ENCODE measurements around the gene HOXB8.
A peak's percentile ranks its signal among the peaks of the same experiment; 100 is the strongest.

Gene HOXB8

DNA sequence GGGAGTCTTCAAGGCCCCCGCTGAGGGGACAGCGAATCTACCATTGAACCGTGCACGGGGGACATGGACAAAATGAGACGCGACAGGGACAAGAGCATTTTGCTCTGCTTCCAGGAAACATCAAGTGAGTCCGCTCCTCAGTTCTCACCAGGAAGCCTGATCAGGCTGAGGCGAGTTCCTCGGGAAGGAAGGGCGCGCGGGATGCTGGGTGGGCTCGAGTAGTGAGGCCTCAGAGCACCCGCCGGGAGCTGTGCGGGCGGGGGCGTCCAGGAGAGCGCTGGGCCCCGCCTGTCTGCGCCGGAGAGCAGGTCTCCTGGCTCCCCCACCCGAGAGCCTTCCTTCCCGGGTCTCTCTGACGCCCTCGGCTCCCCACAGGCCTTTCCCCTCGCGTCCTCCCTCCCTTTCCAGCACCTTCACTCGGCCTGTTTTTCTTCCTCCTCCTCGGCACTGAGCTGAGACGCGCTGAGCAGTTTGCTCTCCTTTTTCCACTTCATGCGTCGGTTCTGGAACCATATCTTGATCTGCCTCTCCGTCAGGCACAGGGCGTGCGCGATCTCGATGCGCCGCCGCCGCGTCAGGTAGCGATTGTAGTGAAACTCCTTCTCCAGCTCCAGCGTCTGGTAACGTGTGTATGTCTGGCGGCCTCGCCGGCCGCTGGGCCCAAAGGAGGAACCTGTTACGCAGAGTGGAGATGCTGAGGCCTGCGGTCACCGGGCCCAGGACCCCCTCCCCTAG is 18.9 kb downstream of the HOXB8 start:
- DNase-seq, result no peak

DNA sequence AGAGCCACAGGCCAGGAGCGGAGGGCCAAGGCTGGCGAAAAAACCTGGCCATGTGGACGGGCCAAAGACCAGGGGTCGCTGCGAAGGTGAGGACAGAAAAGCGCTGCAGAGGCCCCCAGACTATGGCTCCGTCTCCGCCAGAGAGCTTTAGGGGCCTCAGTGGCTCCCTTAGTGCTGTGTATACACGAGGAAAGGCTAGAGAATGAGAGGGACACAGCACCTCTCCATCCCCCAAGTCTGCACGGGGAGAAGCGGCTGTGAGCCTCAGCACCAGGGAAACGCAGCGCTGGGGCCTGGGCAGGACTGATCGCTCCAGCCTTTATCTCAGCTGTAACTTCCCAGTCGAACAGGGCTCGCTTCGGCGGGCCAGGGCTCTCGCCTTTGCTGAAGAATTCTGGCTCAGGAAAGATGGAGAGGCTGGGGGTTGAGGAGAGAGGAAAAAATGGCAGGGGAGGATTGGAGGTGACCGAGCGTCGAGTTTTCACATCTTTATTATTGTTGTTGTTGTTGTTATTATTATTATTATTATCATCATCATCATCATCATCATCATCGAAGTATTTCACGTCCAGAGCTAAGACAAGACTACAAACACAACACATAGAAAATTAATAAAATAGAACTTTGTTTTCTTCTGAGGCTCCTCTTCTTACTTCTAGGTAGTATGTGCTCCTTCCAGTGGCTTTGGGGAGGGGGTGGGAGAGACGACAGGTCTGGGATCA is 19.7 kb downstream of the HOXB8 start:
- DNase-seq, result no peak

DNA sequence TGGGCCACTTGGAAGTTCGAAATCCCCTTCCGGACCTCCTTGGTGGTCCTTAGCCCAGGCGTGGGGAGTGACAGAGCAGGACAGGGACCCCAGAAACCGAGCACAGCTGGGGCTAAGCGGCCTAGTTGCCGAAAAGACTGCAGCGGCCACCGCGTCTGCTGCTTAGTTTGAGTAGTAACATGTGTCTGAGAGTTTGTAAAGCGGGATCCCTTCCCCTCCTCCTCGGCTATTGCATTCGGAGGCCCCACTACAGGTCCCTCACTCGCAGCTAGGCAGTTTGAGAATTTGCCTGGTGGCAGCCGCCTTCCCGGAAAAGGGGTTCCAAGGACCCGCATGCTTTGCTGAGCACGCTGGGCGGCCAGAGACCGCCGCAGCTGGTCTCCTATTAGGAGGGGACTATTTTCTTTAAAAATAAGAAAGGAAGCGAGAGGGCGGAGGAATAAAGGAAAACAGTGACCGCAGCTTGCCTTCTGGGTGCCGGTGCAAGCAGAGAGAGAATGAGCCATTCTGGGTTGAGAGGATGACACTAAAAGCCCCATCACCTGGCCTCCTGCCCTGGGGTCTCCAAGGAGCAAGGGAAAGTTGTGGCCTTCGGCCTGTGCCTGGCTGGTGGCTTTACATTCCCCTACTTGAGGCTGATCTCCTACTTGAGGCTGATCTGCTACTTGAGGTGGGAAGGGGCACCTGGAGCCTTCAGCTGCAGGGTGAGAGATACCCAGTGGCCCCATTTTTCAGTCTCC is 20.4 kb downstream of the HOXB8 start:
- DNase-seq, result no peak

DNA sequence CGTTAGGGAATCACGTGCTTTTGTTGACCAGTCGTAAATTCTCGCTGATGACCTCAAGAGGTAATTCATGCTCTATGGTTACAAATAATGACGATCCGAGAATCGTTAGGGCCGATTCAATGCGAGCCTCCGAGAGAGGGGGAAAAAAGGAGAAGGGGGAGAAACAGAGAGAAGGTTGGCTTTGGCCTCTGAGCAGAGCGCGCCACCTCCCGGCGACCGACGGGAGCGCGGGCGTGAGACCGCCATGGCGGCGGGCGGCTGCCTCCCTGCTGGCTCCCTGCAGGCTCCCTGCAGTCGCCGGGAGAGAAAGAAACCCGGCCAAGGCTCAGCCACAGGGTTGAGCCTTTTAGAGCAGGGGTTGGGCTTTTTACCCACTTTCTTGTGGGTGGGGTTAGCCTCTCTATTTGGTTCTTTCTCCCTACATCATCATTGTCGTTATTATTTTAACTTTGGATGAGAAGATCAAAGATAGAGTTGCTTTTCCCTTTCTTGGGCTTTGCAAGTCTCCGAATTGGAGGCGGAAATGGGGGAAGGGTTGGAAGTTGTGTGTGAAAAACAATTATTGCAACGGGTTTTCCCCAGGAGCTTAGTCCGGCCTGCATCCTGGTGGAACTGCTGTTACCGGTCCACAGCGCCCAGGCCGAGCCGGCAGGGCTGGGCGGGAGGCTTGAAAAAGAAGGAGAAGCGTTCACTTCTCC is 21.1 kb downstream of the HOXB8 start:
- DNase-seq, result peak; percentile 87

DNA sequence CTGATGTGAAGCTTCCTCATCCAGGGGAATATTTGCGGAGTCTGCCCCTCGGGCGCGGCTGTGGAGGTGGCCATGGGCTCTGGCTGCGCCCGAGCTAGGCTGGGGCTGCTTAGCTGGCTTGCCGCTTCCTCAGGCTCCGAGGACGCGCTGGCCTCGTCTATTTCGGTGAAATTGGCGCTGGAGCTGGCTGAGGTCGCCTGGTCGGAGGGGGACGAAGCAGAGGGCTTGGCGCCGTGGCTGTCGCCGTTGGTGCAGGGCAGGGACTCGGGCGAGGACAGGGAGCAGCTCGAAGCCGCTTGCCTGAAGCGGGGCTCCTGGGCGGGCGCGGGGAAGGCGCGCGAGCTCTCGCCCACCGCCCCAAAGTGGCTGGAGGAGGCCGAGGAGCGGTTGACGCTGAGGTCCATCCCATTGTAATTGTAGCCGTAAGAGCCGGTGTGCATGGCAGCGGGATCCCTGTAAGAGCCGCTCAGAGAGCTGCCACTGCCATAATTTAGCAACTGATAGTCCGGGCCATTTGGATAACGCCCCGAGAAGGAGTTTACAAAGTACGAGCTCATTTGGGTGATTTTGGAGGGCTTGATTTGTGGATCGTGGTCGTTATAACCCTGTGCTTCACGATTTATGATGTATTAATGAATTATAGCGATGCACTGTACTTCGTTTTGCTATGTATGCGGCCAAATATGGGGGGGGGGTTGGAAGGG is 21.8 kb downstream of the HOXB8 start, which contains the start of gene HOXB5:
HOXB5 (minus strand) TSS at position 654 of the 704 bp plus-strand sequence; CDS start at position 557, 97 bp downstream.
- DNase-seq, result no peak

DNA sequence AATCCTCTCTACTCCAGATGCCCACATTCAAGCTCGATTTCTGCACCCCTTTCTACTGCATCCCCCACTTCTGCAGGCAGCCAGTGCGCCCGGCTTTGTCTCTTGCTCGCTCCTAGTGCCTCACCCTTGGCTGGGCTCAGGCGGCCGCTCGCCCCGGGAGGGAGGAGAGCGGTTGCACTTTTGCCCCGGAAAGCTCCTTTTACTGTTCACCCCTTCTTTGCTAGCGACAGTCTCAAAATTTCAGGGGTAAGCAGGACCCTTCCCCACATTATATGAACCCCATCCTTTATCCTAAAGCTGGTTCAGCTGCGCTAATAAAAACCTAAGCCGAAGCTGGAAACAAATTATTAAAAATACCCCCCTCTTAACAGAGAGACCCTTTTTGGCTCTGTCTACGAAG is 22.5 kb downstream of the HOXB8 start:
- no peak for DNase-seq

DNA sequence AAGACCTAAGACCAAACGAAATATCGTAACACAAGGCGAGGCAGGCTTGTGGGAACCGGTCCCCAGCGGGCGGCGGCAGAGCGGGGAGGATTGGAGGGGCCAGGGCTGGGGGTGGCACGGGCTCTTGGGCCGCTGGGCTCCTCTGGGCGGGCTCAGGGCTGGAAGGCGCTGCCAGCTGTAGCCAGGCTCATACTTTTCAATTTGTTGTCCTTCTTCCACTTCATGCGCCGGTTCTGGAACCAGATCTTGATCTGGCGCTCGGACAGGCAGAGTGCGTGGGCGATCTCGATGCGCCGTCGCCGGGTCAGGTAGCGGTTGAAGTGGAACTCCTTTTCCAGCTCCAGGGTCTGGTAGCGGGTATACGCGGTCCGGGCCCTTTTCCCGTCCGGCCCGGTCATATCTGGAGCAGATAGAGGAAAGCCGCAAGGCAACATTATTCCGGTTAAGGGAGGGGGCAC is 23.0 kb downstream of the HOXB8 start:
- no peak for DNase-seq

DNA sequence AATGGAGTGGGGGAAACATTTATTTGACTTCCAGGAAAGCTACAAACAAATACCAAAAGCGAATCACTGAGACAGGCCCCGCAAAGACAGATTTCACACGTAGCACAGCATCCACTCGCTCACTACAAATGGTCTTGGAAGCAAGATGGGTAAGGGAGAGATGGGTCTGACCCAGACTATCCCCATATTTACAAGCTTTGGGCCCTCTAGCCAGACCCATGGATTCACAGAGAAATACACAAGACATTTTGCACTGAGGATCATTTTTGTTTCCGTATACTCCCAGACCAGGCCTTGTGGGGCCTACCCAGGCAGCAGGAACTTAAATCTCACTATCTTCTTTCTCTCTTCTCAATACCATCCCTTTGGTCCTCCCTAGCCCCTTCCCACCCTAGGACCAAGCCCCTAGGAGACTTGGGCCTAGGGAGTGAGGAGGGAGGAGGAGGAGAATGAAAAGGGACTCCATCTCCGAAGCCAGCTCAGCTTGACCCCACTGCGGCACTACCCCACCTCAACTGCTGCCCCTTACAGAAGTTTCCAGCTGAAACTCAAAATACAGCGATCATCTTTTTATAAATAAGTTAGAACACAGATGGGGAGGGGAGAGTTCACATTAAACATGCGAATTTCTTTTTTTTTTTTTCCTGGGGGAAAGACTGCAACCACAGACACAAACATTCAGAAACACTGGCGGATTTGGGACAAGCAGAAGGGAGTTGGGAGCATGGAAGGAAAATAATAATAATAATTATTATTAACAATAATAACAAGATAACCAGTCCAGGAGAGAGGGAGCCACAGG is 23.6 kb downstream of the HOXB8 start:
- no peak for DNase-seq

DNA sequence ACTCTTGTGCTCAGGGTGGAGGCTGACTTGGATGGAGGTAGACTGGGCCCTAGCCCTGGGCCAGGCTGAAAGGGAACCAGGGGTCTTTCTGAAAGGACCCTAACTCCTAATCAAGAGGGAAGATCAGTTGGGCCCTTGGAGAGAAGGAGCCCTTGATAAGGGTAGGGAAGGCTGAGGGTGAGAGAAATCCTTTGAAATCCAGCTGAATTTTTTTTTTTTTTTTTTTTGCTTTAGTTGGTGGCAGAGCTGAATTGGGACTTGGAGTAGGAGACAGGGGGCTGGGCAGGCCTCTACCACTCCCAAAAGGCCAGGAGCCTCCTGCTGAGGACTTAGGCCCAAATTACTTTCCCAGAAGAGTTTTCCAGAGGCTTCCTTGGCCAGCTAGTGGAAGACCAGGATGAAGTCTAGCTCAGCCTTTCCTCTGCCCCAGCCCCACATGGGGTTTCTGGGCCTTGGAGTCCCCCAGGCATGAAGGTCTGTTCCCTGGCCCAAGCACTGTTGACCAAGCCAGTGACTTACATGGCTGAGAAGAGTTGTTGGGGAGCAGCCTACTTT is 24.4 kb downstream of the HOXB8 start:
- DNase-seq, result no peak

DNA sequence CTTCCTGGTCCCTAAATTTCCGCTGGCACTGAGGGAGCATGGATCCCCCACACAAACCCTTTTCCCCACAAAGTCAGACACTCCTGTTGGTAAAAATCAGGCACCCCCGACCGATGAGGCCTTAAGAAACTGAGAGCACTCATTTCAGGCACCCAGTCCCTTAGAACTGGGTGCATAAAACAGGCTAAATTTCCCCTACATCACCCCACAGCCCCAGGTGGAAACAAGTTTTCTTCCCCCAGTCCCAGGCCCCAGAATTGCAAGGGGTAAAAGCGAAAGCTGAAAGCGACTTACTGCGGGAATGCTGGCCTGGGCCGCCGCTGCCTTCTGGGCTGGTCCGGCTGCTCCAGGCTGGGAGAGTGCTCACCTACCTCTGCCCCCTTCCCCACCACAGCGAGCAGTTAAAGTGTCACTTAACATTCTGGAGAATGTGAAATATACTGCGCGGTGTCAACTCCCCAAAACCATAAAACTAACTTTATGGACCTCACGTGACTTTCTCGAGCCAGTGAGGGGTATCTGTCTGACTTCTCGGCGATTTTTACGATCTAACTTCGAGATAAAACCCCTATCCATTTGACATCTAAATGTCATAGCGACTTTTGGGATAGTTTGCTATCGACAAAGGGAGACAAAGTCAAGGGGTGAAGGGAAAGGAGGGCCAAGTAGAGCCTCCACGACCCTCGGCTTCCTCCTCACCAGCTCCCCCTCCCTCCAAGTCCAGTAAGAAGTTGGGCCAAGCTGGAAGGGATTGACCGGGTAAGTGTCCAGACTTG is 25.1 kb downstream of the HOXB8 start, which contains the start of gene HOXB3:
HOXB3 (minus strand) TSS at position 411 of the 776 bp plus-strand sequence. CDS start 37,767 bp downstream, outside the sequence.
- DNase-seq, result no peak

DNA sequence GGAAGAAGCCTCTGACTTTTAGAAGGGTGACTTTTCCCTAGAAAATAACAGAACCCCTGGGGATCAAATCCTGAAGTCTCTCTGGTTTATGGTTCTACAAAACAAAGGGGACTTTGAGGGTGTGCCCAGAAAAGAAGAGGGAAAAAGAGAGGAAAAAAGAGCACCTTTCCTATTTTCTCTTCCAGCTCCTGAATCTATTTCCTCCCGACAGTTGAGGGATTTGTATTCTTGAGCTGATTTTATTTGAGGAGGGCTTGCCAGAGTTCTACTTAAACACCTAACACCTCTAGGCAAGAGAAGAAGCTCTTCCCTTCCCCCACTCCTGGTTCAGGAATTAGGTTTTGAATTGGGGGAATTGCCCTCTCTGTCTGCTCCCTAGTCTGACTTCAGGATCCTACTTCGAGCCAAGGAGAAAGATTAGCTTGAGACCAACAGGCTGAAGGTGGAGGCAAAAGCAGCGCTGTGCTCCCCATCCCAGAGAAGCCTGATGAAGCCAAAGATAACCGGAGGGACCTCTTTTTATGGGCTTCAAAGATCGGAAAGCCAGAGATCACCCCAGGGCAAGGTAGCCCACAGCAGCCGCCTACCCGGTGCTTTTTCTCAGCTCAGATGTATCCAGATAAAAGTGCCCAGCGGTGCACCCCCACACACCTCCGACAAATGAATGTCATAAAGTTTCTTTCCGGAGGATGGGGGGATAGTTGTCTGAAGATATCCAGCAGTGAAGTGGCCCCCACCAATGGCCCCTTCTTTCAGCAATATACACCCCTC is 25.8 kb downstream of the HOXB8 start:
- no peak for DNase-seq

DNA sequence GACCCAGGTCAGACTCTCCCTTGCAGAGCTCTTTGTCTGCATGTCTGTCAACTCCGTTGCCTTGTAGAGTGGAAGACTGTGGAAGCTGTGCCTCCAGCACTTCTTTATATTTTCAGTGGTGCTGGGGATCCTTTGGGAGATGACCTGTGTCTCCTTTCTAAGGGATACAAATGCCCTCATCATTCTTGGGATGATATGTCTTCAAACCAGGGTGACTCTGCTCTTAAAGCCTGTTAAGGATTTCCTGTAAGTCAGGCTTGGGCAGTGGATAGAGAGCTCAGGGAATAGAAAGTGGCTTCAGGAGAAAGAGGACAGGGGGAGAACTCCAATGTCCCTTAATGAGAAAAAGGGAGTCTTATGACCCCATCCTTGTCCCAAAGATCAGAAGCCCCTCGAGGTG is 26.6 kb downstream of the HOXB8 start:
- DNase-seq, result no peak

DNA sequence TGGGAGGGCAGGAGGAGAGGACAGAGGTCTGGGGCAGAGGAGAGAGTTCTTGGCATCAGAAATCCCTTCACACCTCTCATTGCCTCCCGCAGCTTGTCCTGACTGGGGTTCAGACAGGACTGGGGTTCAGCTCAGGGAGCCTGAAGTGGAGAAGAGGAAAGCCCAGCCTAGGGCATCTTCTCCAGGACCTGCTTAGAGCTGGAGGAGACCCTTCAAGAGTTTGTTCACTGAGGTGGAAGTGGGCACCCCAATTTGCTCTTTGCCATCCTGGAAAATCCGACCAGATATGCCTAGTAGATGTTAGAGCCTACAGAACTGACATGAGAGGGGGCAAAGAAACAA is 27.0 kb downstream of the HOXB8 start:
- no peak for DNase-seq

DNA sequence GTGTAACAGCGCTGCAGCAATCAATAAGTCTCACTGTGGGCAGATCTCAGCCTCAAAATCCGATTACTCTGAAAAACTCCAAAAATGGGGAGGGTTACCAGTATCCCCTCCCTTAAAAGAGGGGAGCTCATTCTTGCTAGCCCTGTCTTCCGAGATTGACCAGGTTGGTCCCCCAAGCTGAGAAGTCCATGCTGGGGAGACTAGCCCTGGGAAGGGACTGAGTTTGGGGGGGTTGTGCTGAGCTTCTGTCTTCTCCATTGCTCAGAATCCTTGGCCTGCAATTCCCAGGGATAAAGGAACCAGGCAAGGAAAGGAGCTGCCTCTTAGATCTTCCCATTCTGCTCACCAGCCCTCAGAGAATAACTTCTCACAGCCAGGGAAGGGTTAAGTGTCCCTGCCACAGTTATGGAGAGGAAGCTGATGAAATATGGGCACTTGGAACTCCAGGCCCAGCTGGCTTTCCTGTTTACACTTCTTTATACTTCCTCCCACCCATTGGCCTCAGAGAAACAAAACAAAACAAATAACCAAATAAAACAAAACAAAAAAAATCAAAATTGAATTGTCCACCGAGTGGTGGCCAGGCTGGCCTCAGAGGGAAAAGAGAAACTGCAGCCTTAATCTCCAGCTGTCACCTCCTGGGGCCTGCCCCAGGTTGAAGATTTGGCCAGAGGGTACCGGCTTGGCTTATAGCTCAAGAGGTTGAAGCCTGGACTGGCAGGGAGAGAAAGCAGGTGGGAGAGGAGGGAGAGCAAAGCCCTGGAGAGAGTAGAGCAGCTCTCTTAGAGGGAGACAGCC is 27.6 kb downstream of the HOXB8 start:
- DNase-seq, result no peak

DNA sequence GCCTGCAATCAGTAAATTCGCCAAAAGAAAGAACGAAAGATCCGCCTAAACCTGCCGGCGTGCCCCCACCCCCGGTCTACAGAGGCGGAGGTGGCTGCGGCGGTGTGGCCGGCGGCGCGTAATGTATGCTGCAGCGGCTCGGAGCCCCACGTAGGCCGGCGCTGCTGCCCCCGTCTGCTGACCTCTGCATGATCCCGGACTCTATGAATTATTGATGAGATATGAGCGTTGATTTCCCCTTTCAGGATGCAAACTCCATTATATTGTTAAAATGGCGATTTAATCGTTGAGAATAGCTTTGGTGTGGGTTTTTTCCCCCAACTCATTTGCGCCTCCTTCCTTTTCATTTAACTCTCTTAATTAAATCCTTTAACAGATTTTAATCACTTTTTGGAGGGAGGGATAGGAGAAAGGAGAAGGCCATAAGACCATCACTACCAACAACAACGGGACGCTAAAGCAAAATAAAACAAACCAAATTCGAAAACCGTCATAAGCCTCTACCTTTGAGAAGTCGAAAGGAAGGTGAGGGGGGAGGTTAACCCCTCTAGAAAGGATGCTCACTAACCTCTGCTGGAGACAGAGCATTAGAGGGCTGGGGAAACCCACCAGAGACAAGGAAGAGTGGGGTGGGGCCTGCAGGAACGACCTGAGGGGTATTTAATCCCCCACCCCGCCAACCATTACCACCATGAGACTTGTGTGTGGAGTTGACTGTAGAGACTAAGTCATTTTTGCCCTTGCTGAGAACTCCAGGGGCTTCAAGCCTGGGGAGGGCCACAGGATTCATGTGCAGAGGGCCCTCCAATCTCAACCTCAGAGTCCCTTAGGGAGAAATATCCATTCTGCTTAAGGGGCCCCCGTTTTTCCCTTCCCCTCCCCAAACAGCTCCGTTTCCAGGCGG is 28.5 kb downstream of the HOXB8 start:
- DNase-seq, result no peak

DNA sequence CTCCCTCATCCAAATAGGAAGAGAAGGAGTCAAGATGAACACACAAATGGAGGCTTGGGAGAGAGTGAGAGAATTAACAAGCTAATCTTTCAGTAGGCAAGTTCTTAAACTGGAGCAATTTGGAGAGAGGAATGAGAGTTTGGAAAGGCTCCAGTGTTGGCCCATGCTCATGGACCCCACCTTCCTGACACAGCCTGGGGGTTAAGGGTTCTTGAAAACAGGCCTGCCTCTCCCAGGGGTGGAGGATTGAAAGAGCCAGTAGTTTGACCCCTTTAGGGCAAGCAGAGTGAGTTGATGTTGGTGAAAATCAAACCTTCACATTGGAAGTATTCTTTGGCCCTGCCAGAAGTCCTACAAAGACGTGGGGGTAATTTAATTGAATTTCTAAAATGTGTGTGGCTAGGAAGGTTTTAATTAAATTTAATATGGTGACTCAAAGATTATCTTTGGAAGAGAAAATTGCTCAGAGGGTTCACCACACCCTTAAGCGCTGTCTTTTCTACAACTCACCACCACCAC is 30.8 kb downstream of the HOXB8 start:
- DNase-seq, result no peak

DNA sequence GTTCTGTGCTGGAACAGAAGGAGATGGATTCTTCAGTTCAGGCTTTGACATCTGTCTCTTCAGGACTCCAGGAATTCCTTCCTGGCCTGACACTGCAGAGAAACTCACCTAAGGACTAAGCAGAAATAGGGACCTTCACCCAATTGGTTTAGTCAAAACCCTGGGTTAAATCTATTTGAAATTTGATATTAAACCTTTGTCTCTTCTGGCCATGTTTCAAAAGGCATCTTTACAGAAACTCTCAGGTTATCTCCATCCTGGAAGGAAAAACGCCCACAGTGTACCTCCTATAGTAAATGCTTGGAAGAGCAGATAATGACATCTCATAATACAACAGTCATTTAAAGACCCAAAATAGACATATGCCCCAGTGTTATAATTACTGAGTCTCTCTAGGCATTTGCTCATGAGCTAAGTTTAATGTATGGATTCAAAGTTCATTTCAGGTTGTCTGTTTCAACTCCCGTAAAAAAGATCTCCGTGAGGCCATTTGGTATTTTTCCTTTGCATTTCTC is 31.3 kb downstream of the HOXB8 start:
- no peak for DNase-seq

Data from activated CD4-positive, CD25-positive, alpha-beta regulatory T cell treated with anti-CD3 and anti-CD28 coated beads, Interleukin-2, amount 50 U/mL, for 72 hours (primary cell).